Dermis blood vessel endothelial cell (primary cell): ENCODE data around the gene ZNF516. TPM values are rescaled to one million over a fixed set of nuclear protein-coding genes. Genes with fewer than 3 reads are reported as not detected.

Experiments used
- DNase-seq: peaks from one replicate; pipeline ENCODE4 v3.0.0; 2010
- total RNA-seq: library from RNA; depleted of rRNA; stranded (reverse); fragments of >200 nt; gene quantifications from 2 replicates; pipeline ENCODE4 v1.2.3, GENCODE V29; 2014

Gene ZNF516
- total RNA-seq, 1 donor from 2014 or later = 12.3 TPM

DNA sequence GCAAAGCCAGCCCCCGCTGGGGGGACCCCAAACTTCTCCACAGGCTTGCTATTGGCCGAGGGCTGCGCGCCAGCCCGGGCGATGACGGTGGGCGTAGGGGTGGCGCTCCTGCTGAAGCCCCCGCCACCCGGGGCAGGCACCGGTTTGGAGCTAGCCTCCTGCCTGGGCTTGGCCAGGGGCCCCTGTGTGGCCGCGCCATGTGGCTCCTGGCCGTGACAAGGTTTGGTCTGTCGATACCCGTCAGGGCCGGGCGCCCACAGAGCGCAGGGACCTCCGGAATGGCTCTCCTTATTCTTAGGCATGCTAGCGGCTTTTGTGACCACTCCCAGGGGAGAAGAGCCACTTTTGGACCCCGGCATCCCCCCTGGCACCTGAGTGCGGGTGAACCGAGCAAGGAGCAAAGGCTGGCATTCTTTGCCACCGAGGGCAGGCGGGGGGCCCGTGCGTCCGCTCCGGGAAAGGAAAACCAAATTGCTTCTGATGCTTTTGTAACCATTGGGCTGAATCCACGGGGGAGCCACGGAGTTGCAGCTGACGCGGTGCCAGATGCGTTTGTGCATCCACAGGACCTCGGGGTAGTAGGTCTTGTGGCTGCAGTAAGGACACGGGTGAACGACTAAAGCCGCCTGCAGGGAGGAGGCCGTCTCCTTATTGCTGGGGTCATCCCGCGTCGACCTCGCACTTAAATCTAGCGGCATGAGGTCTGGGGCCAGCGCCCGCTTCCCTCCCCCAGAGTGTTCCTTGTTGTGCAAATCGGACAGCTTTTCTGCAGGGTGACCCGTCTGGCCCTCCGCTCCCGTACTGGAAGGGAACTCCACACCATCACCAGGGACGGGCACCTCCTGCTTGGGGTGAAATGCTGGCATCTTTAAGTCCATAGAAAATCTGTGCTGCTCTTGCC, 115.6 kb downstream of the ZNF516 start:
- DNase-seq = no peak

GRCh38 chr18:76378526-76379215, 116.4 kb downstream of the ZNF516 start:
- peak; percentile 31 for DNase-seq

- no peak for DNase-seq
These were observed 117.7 kb downstream of the ZNF516 start for GRCh38 chr18:76377359-76377756.

- no peak for DNase-seq
These were observed 118.2 kb downstream of the ZNF516 start for GRCh38 chr18:76376668-76377358.

DNA sequence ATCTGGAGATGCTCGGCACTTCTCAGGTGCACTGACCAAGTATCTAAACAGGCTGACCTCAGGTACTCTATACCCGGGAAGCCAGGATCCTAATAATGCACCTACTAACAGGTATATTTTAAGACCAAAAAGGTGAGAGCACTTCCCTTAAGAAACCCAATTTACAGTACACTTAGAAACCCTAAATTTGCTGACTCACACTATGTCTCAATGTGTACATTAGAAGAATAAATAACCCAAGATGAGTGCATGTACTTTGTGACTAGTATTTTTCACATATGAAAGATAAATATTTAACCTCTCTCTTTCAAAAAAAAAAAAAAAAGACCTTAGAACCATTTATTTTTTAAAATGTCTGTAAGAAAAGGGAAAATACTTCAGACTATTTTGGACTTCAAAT, 118.8 kb downstream of the ZNF516 start:
- no peak for DNase-seq

DNA sequence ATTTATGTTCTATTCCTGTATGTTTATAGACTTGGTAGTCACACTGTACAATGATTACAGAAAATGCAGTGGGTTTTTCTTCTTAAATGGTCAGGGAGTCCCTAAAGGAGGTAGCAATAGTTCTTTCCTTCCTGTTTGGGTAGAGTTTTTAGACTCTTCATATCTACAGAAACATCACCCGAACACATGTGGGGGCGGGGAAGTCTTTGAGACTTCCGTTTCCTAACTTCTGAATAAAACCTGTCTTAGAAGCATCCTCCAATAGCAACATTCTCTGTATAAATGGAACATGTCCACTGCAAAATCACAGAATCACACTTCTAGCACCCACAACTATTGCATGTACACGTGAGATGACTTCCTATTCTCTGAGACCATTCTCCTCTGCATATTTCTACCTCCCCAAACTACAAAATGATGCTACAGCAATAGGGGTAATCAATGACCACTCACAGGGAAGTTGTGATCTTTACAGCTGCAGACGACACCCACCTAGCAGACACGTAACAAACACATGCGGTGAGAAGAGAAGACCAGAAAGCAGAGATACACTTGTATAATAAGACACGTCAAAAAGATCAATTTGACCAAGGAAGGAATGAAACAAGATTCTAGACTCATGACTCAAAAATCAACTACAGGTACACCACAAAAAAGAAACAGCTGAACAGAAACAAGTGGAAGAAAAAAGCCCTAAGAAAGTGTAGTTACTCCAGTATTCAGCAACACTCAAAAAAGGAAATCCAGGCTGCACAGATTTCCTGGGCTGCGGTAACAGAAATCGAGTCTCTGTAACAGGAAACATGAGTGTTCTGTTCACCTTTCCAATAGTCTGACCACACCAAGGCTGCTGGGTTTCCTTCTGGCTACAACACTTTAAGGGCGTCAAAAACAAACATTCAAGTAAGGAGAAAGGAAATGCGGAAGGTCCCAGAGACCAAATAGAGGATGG, 120.4 kb downstream of the ZNF516 start:
- peak; percentile 9 for DNase-seq

DNA sequence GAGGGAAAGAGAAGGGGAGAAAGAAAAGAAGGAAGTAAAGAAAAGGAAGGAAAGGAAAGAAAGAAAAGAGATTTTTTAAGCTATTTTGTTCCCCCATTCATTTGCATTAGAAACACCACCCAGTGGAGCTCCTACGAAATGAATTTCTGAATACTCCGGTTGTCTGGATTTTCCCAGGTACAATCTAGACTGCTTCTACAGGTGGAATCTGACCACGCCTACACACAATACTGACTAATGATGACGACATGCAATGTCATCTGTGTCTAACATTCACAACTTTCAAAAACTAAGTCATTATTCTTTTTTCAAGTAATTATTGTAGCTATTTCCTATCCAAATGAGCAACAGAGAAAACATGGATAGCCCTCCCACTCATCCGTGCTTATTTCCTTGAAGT, 121.7 kb downstream of the ZNF516 start:
- no peak for DNase-seq

DNA sequence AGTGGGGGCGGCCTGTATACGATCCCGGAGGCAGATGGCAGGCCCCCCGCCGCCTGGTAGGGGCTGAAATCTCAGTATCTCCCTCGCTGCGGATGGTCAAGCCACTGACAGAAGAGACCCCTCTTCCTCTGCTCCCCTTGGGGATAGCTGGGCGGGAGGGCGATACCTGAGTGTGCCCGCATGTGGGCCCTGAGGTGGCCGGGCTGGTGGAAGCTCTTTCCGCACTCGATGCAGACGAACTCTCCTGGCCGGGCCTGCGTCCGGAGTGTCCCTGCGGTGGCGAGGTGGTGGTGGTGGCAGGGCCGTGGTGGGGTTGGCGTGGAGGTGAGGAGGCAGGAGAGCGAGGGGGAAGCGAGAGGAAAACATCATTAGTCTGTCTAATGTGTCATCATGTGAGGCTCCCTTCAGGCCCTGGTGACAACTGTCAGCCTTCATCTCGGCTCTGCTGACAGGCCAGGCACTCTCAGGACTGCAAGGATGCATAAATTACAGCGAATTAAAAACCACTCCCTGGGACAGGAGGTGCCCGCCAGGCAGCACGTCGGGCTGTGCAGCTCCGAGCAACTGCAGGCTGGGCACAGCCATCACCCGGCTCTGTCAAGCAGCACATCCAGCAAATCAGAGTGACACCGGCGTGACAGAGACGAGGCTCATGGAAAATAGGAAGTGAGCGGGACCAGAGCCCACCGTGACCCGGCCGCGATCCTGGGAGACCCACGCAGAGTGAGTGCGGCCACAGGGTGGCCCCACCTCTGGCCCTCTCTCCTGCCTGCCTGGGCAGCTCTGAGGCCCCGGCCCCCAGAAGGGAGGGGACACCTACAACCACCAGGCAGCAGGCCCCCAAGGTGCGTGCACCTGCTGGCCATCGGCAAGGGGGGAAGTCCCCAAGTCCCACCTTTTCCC, 123.5 kb downstream of the ZNF516 start:
- DNase-seq = no peak

DNA sequence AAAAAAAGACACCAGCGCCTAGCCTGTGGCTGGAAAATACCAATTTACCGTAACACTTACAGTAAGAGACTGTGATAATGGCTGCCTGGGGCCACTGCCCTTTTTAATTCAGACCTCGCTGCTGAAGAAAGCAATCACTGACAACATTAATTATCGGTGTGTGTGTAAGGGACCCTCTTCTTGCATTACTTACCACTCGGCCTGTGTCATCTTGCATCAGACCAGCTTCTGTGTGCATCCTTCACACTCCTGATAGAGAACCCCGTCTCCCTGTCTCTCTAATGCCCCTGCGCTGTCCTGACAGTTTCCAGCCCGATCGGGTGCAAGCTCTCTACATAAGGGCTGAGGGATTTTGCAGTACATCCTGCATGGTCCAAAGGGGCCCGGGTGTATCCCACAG, 124.4 kb downstream of the ZNF516 start:
- no peak for DNase-seq

GRCh38 chr18:76370201-76370600, 124.8 kb downstream of the ZNF516 start:
- DNase-seq = no peak

DNA sequence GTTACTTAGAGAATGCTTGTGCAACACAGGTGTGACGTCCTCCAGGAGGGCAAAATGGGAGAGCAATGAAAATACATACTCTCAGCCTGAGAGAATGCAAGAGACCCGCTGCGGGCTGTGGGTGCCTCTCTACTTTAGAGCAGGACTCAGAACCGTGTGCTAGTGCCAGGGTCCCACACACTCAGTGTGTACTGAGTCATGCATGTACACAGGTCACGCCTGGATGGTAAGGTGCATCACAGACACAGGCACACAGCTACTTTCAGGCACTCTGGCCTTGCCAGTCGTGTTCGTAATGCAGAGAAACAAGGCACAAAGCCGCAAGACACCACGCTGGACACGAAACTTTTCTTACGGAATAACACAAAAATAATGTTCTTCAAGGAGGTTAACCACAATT, 125.3 kb downstream of the ZNF516 start:
- DNase-seq = no peak

- DNase-seq = no peak
These were observed 126.1 kb downstream of the ZNF516 start for GRCh38 chr18:76368976-76369375.

DNA sequence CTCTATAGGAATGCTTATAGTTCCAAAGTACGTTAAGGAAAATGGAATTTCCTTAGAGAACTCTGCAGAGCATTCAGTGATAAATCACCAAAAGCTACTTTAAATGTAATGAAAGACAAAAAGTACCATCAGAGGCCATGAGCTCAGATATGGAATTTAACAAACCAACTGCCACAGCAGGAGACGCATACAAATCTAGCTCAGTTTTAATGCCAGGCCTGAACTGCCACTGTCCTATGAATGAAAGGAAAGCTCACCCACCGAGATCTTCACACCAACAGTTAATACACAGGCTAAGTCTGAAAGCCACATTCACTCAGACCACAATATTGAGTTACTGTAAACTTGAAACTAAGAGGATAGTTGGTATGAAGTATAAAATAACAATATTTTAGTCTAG, 126.8 kb downstream of the ZNF516 start:
- DNase-seq = no peak

GRCh38 chr18:76367168-76368125, 127.6 kb downstream of the ZNF516 start:
- DNase-seq = no peak

DNA sequence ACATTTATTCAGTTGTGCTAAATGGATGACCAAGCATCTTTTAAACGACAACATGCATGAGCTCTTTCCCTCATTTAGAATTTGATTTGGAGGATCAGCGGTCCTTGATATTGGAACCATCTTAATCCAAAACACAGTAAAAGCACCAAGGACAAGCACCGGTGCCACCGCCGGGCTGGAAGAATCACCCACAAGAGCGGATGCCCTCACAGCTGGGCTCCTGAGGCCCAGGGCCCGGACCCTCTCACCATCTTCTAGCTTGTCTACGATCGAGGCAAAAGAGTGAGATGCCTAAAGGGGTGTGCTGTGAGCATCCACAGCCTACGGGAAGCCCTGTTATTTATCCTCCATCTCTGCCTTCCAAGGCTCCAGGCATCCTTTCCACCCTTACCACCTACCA, 129.5 kb downstream of the ZNF516 start:
- DNase-seq = no peak

DNA sequence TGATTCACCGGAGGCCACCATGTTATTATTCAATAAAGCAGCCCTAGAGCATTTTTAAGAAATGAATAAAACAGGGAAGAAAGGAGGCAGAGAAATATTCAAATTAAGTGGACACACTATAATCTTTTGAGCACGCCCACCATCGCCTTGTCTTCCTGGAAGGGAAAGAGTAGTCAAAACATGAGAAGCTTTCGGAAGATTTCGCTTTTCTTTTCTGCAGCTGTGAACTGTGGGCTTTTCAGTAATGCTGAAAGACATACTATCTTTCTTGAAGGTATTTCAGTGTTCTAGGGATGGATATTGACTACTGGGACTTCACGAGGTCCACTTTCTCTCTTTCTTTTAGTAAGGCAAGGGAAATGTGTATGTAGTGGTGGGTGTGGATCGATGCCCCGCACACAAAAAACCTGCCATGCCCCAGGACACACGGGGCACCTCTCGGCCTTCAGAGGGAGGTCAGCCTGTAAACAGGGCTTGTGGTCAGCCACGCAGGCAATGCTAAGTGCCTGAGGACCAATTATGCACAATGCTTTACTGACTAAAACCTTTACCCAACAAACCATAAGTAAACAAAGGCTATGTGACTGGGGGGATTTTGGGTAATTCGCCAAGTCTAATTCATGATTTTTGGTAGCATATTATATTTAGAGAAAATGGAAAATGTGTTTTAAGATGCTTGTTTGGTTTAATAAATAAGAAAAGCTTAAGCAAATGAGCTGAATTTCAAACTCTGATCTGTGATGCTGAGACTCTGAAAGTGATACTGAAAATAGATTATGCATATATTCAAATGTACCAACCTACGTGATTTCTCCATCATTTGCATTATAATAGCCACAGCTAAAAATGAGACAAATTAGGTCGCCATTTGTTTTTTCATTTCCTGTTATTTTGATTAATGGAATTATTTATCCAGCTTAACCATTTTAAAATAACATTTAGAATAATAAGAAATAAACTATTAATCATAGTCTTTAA, 130.5 kb downstream of the ZNF516 start:
- no peak for DNase-seq

DNA sequence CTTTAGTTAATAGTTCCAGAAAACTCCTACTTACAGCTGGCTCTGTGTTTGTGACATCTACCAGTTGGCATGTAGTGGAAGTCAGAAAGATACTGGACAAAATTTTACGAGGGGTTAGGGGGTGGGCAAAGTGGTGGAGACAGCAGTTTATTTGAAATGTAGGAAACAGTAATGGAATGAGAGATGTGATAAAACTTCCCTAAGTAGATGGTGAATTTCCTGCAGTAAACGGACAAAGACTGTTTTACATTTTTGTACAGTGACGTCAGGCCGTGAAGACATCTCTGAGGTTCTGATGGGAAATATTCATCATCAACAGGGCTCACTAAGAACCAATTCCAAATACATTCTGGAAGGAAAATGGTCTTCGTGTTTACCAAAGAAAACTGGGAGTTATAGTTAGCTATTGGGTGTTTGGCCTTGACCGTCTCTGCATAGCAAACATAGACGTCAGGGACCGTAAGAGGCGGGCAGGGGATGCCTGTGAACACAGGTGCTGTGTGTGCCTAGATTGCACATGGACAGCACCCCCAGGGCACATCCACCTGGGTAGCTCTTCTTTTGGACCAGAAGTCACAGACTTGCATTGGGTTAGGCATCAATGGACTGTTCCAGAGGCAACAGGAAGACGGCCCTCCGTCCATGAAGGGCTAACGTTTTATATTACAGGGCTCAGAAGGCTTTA, 131.5 kb downstream of the ZNF516 start:
- DNase-seq = no peak

DNA sequence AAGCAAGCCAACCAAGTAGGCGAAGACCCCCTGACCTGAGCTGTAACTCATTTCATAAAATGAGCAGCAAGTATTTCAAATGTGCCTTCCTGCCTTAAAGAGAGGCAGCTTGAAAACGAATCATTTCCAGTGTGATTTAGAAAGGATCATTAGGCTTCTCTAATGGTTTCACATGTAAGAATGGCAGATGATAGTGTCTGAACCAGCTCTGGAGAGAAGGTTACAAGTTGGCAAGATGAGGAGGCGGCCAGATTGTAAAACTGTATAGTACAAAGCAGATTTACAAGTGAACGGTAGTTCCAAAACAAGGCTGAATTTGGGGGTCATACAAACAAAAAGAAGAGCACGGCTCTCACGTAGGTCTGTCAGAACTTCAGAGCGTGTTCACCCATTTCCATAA, 132.4 kb downstream of the ZNF516 start:
- DNase-seq = no peak
